Measurements from ENCODE around the gene URAD. TPM values are rescaled to one million over a fixed set of nuclear protein-coding genes. Genes with fewer than 3 reads are reported as not detected.
"Not testable (repeated sequence)": the region's sequence is repeated elsewhere in the genome, so short reads cannot be mapped to it uniquely, and the experiment has no call there.

URAD gene
- total RNA-seq, 1 donor from 2014 or later: 0.26 TPM

DNA sequence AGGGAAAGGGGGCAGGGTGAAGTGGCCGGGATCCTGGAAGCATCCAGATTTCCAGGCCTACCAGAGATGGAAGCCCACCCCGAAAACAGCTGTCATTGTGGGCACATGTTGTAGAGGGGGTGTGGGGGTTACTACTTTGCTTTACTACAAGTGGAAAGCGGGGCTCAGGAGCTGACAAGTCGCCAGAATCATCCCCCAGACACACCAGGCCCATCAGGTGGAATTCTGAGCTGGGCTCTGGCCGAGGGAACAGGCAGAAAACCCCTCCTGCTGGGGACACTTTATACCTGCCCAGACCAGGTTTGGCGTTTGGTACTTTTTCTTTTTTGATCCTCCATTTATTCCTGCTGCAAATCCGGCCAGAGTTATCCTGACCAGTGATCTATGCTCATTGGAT, 23.2 kb downstream of the URAD start:
- Mint-ChIP-seq H3K9me3 (no peaks in the 10 kb centered on the region), H3K4me3 (no peak overlapping the region), H3K4me1 (peaks cover 27% of the 10 kb centered on the region), H3K27ac (ENCODE audit: unreplicated experiment) (no peak overlapping the region), H3K36me3 (ENCODE audit: low read depth) (no peaks in the 10 kb centered on the region), H3K27me3 (ENCODE audit: low read depth) (peaks cover 99% of the 10 kb centered on the region)
- DNase-seq (ENCODE audit: low read depth, low spot score): no peak
- TF ChIP-seq, protein P1, sequence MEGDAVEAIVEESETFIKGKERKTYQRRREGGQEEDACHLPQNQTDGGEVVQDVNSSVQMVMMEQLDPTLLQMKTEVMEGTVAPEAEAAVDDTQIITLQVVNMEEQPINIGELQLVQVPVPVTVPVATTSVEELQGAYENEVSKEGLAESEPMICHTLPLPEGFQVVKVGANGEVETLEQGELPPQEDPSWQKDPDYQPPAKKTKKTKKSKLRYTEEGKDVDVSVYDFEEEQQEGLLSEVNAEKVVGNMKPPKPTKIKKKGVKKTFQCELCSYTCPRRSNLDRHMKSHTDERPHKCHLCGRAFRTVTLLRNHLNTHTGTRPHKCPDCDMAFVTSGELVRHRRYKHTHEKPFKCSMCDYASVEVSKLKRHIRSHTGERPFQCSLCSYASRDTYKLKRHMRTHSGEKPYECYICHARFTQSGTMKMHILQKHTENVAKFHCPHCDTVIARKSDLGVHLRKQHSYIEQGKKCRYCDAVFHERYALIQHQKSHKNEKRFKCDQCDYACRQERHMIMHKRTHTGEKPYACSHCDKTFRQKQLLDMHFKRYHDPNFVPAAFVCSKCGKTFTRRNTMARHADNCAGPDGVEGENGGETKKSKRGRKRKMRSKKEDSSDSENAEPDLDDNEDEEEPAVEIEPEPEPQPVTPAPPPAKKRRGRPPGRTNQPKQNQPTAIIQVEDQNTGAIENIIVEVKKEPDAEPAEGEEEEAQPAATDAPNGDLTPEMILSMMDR (conservative IDR thresholded peaks at IDR 0.05): no peak

DNA sequence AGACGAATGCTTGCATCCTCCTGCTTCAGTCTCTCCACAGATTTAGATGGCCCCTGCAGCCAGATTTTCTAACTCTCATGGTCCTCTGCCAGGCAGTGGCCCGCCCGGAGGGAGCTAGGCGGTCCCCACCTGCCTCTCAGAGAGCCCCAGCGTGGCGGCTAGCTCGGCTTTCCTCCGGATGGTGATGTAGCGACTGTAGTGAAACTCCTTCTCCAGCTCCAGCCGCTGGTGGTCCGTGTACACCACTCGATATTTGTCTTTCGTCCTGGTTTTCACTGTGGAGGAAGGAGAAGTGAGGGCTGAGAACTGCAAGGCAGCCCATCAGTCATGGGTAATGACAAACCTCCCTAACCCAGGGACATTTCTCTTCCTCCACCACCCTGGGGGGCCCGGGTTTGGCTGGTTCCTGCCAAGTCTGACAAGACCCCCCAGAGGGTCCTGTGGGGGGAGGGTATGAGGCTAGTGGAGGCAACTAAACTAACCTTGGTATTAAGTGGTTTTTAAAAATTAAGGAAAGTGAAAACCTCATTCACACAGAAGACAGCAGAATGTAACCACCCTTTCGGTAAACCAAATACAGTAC, 23.7 kb downstream of the URAD start:
- H3K4me1 Mint-ChIP-seq: peaks cover 30% of the 10 kb centered on the region
- DNase-seq (ENCODE audit: low read depth, low spot score): no peak
- no peaks in the 10 kb centered on the region for H3K9me3 Mint-ChIP-seq
- H3K27ac Mint-ChIP-seq (ENCODE audit: unreplicated experiment): no peak overlapping the region
- H3K4me3 Mint-ChIP-seq: no peak overlapping the region
- TF ChIP-seq, protein P1 (conservative IDR thresholded peaks at IDR 0.05): no peak
- H3K27me3 Mint-ChIP-seq (ENCODE audit: low read depth): peaks cover 99% of the 10 kb centered on the region
- H3K36me3 Mint-ChIP-seq (ENCODE audit: low read depth): no peaks in the 10 kb centered on the region

DNA sequence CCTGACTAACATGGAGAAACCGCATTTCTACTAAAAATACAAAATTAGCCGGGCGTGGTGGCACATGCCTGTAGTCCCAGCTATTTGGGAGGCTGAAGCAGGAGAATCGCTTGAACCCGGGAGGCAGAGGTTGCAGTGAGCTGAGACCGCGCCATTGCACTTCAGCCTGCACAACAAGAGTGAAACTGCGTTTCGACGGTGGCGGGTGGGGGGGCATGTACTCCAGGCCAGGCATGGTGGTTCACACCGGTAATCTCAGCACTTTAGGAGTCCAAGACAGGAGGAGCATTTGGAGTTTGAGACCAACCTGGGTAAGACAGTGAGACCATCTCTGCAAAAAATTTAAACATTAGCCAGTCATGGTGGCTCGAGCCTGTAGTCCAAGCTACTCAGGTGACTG, 24.3 kb downstream of the URAD start:
- H3K4me3 Mint-ChIP-seq; DNase-seq (ENCODE audit: low read depth, low spot score); H3K36me3 Mint-ChIP-seq (ENCODE audit: low read depth); H3K9me3 Mint-ChIP-seq; H3K27ac Mint-ChIP-seq (ENCODE audit: unreplicated experiment): not testable (repeated sequence)
- H3K27me3 Mint-ChIP-seq (ENCODE audit: low read depth): peaks cover 99% of the 10 kb centered on the region
- H3K4me1 Mint-ChIP-seq: peaks cover 25% of the 10 kb centered on the region

DNA sequence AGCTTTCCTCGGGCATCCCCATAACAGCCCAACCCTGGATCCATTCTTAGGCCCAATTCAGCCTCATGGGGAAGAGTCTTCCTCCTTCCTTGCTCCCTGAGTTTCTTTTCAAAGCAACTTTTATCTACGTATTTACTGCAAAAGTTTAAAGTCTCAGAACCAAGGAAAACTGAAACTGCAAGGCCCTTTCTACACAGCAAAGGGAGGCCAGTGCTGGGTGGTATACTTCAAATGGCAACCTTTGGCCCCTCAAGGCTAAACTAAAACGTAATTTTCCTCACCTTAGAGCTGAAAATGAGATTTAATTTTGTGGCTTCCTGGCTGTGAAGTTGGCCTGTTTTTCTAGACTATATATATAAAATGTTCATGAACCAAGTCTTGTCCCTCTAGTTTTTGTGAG, 25.0 kb downstream of the URAD start:
- Mint-ChIP-seq H3K27me3 (ENCODE audit: low read depth) (peaks cover 99% of the 10 kb centered on the region), H3K36me3 (ENCODE audit: low read depth) (no peaks in the 10 kb centered on the region), H3K27ac (ENCODE audit: unreplicated experiment) (no peak overlapping the region), H3K9me3 (no peaks in the 10 kb centered on the region), H3K4me3 (peak overlapping the region; percentile 2), H3K4me1 (peaks cover 23% of the 10 kb centered on the region)
- TF ChIP-seq, protein P1 (conservative IDR thresholded peaks at IDR 0.05): no peak
- DNase-seq (ENCODE audit: low read depth, low spot score): no peak

DNA sequence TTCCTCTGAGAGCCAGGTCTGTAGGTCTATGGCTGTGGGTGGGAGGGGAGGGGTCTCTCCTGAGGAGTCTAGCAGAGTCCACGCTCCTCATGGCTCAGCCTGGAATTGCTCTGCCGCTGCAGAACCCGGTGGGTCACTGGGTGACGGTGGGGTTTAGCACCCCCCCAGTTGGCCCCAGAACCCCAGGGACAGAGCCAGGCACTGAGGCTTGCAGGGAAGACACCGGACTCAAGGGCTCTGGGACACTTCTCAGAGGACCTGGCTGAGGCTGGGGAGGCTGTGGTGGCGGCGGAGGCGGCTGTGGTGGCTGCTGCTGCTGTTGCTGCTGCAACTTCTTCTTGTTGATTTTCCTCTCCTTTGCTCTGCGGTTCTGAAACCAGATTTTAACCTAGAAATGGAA, 25.5 kb downstream of the URAD start:
- no peak overlapping the region for H3K4me3 Mint-ChIP-seq
- H3K27ac Mint-ChIP-seq (ENCODE audit: unreplicated experiment): no peak overlapping the region
- H3K9me3 Mint-ChIP-seq: no peaks in the 10 kb centered on the region
- TF ChIP-seq, protein P1 (conservative IDR thresholded peaks at IDR 0.05): no peak
- DNase-seq (ENCODE audit: low read depth, low spot score): no peak
- H3K27me3 Mint-ChIP-seq (ENCODE audit: low read depth): peaks cover 99% of the 10 kb centered on the region
- H3K36me3 Mint-ChIP-seq (ENCODE audit: low read depth): no peaks in the 10 kb centered on the region
- H3K4me1 Mint-ChIP-seq: peaks cover 22% of the 10 kb centered on the region

DNA sequence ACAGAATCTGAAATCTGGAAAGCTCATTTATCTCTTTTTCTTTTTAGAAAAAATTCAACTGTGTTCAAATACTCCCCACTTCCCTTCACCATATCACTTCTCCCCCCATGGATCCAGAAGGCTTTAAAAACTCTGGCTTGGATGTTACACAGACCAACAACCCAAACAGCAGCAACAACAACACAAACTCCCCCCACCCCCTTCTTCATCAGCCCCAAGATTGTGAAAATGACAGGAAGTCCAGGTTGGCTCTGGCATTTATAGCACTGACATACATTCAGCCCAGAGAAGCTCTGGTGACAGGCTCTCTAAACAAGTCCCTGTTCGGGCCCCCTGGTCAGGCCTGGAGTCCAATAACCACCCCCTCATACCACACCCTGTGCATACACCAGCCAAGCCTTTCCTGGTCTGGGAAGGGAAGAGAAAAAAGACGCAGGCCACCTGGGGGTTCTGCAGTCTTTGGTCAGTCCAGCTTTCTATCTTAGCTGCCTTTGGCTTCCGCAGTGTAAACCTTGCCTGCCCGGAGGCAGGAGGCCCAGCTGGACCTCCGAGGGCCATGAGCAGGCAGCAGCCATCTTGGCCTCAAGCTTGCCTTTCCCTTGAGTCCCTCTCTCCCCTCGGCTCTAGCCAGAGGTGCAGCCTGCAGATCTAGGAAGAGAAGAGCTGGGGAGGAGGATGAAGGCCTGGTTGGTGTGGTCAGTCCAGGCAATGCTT, 26.2 kb downstream of the URAD start:
- TF ChIP-seq, protein P1 (conservative IDR thresholded peaks at IDR 0.05): no peak
- Mint-ChIP-seq H3K4me3 (no peak overlapping the region), H3K9me3 (no peaks in the 10 kb centered on the region), H3K4me1 (peaks cover 15% of the 10 kb centered on the region), H3K36me3 (ENCODE audit: low read depth) (no peaks in the 10 kb centered on the region), H3K27me3 (ENCODE audit: low read depth) (peaks cover 99% of the 10 kb centered on the region), H3K27ac (ENCODE audit: unreplicated experiment) (no peak overlapping the region)
- DNase-seq (ENCODE audit: low read depth, low spot score): no peak

Measured in neural crest cell (in vitro differentiated cells).